ENCODE results near the gene ZNF232. TPM values are rescaled to one million over a fixed set of nuclear protein-coding genes. Genes with fewer than 3 reads are reported as not detected.

Gene ZNF232
- total RNA-seq, 1 experiment from 2014 or later: 11.1 TPM

DNA sequence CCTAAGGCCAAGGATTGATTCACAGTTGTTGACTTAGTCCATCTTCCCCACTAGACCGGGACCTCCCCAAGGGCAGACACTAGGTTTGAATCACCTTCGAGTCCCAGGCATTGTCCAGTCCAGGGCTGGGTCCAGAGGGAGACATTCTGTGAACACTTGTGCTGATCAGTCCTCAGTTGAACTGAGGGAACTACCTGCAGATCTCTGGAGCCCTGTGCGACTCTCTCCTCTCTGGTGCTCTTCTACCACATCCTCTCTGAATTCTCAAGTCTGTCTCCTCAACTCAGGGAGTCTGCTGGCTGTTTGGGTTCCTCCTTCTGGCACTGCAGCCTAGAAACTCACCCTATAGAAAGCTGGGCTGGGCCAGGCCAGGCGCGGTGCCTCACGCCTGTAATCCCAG is 10.8 kb downstream of the ZNF232 start:
- no peak overlapping the region for H3K9ac ChIP-seq (ENCODE audit: low read length)
- no peak for DNase-seq (ENCODE audit: low read depth, low spot score)
- no peak overlapping the region for H2AFZ ChIP-seq (ENCODE audit: low read depth, low read length, poor library complexity, severe bottlenecking)
- H3K4me1 ChIP-seq (ENCODE audit: control insufficient read depth in 1 of 2, insufficient read depth in 2 of 2, low read length in 2 of 2): no peaks in the 10 kb centered on the region
- POLR2A ChIA-PET: no interaction called here
- no peak overlapping the region for H3K4me3 ChIP-seq (replicated peaks in 1 of 2; ENCODE audit: low read depth in 1 of 2, low read length in 2 of 2)
- no peak overlapping the region for H3K27ac ChIP-seq (ENCODE audit: low read depth, low read length)
- TF ChIP-seq CTCF (IDR thresholded peaks at IDR 0.05 in 2 of 3, conservative IDR thresholded peaks at IDR 0.05 in 1 of 3; ENCODE audit: borderline replicate concordance in 1 of 3, insufficient read depth in 1 of 3, low read depth in 2 of 3, low read length in 2 of 3) (no peak), ATF3 (IDR thresholded peaks at IDR 0.05) (no peak), POLR2A (IDR thresholded peaks at IDR 0.05; ENCODE audit: borderline replicate concordance, extremely low read depth, insufficient read depth, insufficient read length) (no peak), CEBPB (IDR thresholded peaks at IDR 0.05; ENCODE audit: low read depth) (no peak), RAD21 (IDR thresholded peaks at IDR 0.05; ENCODE audit: low read depth) (no peak), TCF7L2 (IDR thresholded peaks at IDR 0.05; ENCODE audit: borderline replicate concordance, extremely low read depth, insufficient read depth, insufficient read length) (no peak), CBX3 (IDR thresholded peaks at IDR 0.05; ENCODE audit: low read depth) (no peak), FOSL1 (IDR thresholded peaks at IDR 0.05; ENCODE audit: low read depth) (no peak), YY1 (IDR thresholded peaks at IDR 0.05; ENCODE audit: extremely low read depth, insufficient replicate concordance, low read depth, low read length) (no peak), SP1 (IDR thresholded peaks at IDR 0.05; ENCODE audit: low read depth) (no peak), EGR1 (IDR thresholded peaks at IDR 0.05; ENCODE audit: low read depth) (no peak), JUND (IDR thresholded peaks at IDR 0.05) (no peak), SIN3A (IDR thresholded peaks at IDR 0.05; ENCODE audit: low read depth) (no peak), EZH2 (IDR thresholded peaks at IDR 0.05) (no peak), SRF (IDR thresholded peaks at IDR 0.05; ENCODE audit: low read depth) (no peak), ZNF274 (IDR thresholded peaks at IDR 0.05; ENCODE audit: low read depth, low read length) (no peak), EZH2phosphoT487 (IDR thresholded peaks at IDR 0.05; ENCODE audit: borderline replicate concordance) (no peak)
- TF ChIP-seq, protein P1, sequence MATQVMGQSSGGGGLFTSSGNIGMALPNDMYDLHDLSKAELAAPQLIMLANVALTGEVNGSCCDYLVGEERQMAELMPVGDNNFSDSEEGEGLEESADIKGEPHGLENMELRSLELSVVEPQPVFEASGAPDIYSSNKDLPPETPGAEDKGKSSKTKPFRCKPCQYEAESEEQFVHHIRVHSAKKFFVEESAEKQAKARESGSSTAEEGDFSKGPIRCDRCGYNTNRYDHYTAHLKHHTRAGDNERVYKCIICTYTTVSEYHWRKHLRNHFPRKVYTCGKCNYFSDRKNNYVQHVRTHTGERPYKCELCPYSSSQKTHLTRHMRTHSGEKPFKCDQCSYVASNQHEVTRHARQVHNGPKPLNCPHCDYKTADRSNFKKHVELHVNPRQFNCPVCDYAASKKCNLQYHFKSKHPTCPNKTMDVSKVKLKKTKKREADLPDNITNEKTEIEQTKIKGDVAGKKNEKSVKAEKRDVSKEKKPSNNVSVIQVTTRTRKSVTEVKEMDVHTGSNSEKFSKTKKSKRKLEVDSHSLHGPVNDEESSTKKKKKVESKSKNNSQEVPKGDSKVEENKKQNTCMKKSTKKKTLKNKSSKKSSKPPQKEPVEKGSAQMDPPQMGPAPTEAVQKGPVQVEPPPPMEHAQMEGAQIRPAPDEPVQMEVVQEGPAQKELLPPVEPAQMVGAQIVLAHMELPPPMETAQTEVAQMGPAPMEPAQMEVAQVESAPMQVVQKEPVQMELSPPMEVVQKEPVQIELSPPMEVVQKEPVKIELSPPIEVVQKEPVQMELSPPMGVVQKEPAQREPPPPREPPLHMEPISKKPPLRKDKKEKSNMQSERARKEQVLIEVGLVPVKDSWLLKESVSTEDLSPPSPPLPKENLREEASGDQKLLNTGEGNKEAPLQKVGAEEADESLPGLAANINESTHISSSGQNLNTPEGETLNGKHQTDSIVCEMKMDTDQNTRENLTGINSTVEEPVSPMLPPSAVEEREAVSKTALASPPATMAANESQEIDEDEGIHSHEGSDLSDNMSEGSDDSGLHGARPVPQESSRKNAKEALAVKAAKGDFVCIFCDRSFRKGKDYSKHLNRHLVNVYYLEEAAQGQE (IDR thresholded peaks at IDR 0.05; ENCODE audit: low read depth): no peak
- TF ChIP-seq, protein P2, sequence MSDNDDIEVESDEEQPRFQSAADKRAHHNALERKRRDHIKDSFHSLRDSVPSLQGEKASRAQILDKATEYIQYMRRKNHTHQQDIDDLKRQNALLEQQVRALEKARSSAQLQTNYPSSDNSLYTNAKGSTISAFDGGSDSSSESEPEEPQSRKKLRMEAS (IDR thresholded peaks at IDR 0.05): no peak
- TF ChIP-seq, protein P3, sequence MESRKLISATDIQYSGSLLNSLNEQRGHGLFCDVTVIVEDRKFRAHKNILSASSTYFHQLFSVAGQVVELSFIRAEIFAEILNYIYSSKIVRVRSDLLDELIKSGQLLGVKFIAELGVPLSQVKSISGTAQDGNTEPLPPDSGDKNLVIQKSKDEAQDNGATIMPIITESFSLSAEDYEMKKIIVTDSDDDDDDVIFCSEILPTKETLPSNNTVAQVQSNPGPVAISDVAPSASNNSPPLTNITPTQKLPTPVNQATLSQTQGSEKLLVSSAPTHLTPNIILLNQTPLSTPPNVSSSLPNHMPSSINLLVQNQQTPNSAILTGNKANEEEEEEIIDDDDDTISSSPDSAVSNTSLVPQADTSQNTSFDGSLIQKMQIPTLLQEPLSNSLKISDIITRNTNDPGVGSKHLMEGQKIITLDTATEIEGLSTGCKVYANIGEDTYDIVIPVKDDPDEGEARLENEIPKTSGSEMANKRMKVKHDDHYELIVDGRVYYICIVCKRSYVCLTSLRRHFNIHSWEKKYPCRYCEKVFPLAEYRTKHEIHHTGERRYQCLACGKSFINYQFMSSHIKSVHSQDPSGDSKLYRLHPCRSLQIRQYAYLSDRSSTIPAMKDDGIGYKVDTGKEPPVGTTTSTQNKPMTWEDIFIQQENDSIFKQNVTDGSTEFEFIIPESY (IDR thresholded peaks at IDR 0.05; ENCODE audit: extremely low read depth, insufficient replicate concordance, low read length): no peak
- H3K4me2 ChIP-seq (ENCODE audit: low read length): no peak overlapping the region
- RAD21 ChIA-PET (ENCODE audit: low non-redundant PET in 1 of 2, low total read pairs in 2 of 2, uncharacterized antibody in 2 of 2, unreplicated experiment in 2 of 2): no interaction called here
- no peaks in the 10 kb centered on the region for H3K27me3 ChIP-seq (ENCODE audit: insufficient read depth, low read length)
- no TSS peak for BruUV-seq (replicated peaks)
- H3K9me3 ChIP-seq (ENCODE audit: control insufficient read depth in 1 of 2, insufficient read depth in 1 of 2, low read depth in 1 of 2, low read length in 2 of 2): peaks cover 1 to 20% of the 10 kb centered on the region in 2 experiments; a peak in 2 of 4 replicates
- H3K9me2 ChIP-seq (ENCODE audit: insufficient read depth): no peaks in the 10 kb centered on the region
- H3K79me2 ChIP-seq (ENCODE audit: insufficient read depth, low read length): no peaks in the 10 kb centered on the region
- H3K36me3 ChIP-seq (ENCODE audit: control insufficient read depth in 1 of 2, insufficient read depth in 2 of 2, low read length in 2 of 2): peaks cover 0 to 3% of the 10 kb centered on the region in 2 experiments; a peak in 2 of 4 replicates
- intact Hi-C loops (cut with micrococcal nuclease): no loop called here
- no peak for ATAC-seq
- no peaks in the 10 kb centered on the region for H4K20me1 ChIP-seq (ENCODE audit: insufficient read depth)
- CTCF ChIA-PET: no interaction called here

Measured in HCT116 (cell line).